Activated CD4-positive, alpha-beta T cell treated with anti-CD3 and anti-CD28 coated beads, Interleukin-2, Interleukin-4, amounts not matched to agents 100 ng/mL and 50 ng/mL, durations not matched to agents 16 hours and 8 hours (primary cell): Measurements from ENCODE around the gene SMIM24.

Experiments used
- DNase-seq: peaks from one replicate; pipeline ENCODE4 v3.0.0-alpha.2; 2020; ENCODE audit warnings: low spot score

SMIM24 gene

GRCh38 chr19:3474010-3474409, 6.3 kb downstream of the SMIM24 start:
- DNase-seq: no peak

- DNase-seq: peak; percentile 21
These were observed 8.2 kb downstream of the SMIM24 start for GRCh38 chr19:3471954-3472655.

GRCh38 chr19:3470500-3471128, 9.7 kb downstream of the SMIM24 start:
- no peak for DNase-seq

- DNase-seq: no peak
These were observed 10.5 kb downstream of the SMIM24 start for GRCh38 chr19:3469638-3470499.

GRCh38 chr19:3468211-3468610, 12.1 kb downstream of the SMIM24 start:
- DNase-seq: no peak

- DNase-seq: no peak
These were observed 12.7 kb downstream of the SMIM24 start for GRCh38 chr19:3467437-3468198.

GRCh38 chr19:3466635-3467034, 13.7 kb downstream of the SMIM24 start:
- no peak for DNase-seq

GRCh38 chr19:3465552-3465951, 14.8 kb downstream of the SMIM24 start:
- no peak for DNase-seq

- no peak for DNase-seq
These were observed 15.6 kb downstream of the SMIM24 start for GRCh38 chr19:3464587-3465235.

GRCh38 chr19:3463714-3464586, 16.4 kb downstream of the SMIM24 start:
- DNase-seq: no peak

- no peak for DNase-seq
These were observed 17.2 kb downstream of the SMIM24 start for GRCh38 chr19:3462991-3463713.

GRCh38 chr19:3459965-3460582, 20.3 kb downstream of the SMIM24 start:
- DNase-seq: no peak

GRCh38 chr19:3459089-3459881, 21.0 kb downstream of the SMIM24 start:
- no peak for DNase-seq

GRCh38 chr19:3458229-3459088, 21.9 kb downstream of the SMIM24 start:
- DNase-seq: no peak

- DNase-seq: no peak
These were observed 22.6 kb downstream of the SMIM24 start for GRCh38 chr19:3457528-3458228.

GRCh38 chr19:3456925-3457527, 23.3 kb downstream of the SMIM24 start:
- no peak for DNase-seq
